Effector memory CD8-positive, alpha-beta T cell (primary cell): ENCODE measurements around the gene ALDH1L1.

ENCODE experiments used
- ATAC-seq: fragments of 150-1000 bp; cut with Tn5 transposase; replicated peaks from 2 replicates; pipeline ENCODE4 v1.10.0; 2021; ENCODE audit warnings: mild to moderate bottlenecking, moderate library complexity
- DNase-seq, 3 experiments: peaks; one replicate each; pipeline ENCODE4 v3.0.0; 2021
- H3K27ac Mint-ChIP-seq, 2 donors: one replicate each; pipeline ENCODE4 v1.8.0; 2022; ENCODE audit warnings: mild to moderate bottlenecking in 2 of 2, mixed read lengths in 2 of 2, moderate library complexity in 2 of 2
- H3K27me3 Mint-ChIP-seq, 2 donors: one replicate each; pipeline ENCODE4 v1.8.0; 2022; ENCODE audit warnings: mixed read lengths in 2 of 2
- H3K36me3 Mint-ChIP-seq: one replicate; pipeline ENCODE4 v1.8.0; 2022; ENCODE audit warnings: mild to moderate bottlenecking, moderate library complexity, mixed read lengths; ENCODE audit not compliant: insufficient read depth
- H3K4me1 Mint-ChIP-seq, 2 donors: one replicate each; pipeline ENCODE4 v1.8.0; 2022; ENCODE audit warnings: low read depth in 2 of 2, mixed read lengths in 2 of 2
- H3K4me3 Mint-ChIP-seq, 2 donors: one replicate each; pipeline ENCODE4 v1.8.0; 2022; ENCODE audit warnings: mild to moderate bottlenecking in 2 of 2, mixed read lengths in 2 of 2, moderate library complexity in 2 of 2
- H3K9me3 Mint-ChIP-seq, 2 donors: one replicate each; pipeline ENCODE4 v1.8.0; 2022; ENCODE audit warnings: mixed read lengths in 2 of 2

ALDH1L1 gene

DNA sequence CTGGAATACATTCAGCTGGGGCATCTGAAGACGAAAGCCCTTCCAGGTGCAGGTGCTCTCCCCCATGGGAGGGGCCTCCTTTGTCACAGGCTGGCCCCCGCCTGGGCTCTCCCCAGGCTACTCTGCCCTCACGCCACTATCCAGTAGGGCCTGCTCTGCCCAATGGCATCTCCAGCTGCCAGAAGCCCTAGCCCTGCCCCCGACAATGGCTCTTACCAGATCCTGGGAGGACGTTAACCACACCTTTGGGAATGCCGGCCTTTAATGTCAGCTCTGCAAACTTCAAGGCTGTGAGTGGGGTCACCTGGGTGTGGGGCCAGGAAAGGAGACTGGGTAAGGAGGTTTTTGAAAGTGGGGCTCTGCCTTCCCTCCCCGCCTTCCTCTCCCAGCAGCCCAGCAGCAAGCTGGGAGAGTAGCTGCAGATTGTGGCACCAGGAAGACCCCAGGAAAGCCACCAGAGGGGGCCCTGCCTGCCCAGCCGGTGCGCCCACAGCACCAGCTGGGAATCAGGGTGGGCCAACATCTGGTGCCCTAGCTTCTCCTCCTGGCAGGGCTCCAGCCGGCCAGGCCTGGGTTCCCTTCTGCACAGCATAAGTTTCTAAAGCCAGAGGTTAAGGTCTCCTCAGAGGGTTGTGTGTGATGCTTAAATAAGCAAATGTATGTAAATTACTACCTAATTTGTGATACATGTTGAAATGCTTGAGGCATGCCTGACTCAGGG, 56.1 kb downstream of the ALDH1L1 start:
- Mint-ChIP-seq H3K9me3 (no peaks in the 10 kb centered on the region), H3K4me3 (no peak overlapping the region), H3K27me3 (peaks cover 25 to 42% of the 10 kb centered on the region in 2 donors), H3K4me1 (no peaks in the 10 kb centered on the region), H3K36me3 (no peaks in the 10 kb centered on the region), H3K27ac (no peak overlapping the region)
- ATAC-seq = no peak
- DNase-seq = no peak

DNA sequence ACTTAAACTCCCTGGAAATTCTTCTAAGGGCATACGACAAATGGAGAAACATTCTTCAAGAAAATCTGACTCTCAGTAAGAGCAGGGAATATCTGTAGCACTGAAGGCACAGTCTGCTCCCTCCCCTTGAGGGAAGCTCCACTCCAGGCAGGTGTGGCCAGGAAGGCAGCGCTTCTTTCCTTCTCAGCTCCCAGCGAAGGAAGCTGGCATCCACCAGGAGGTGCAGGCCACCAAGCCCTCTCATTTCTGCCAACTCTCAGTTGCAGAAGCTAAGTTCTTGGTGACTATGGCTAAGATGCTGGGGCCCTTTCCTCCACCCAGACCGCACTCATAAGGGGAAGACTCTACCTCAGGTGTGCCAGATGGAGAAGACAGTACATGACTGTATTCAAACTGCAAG, 58.8 kb downstream of the ALDH1L1 start:
- no peak for ATAC-seq
- Mint-ChIP-seq H3K4me1 (no peaks in the 10 kb centered on the region), H3K4me3 (no peak overlapping the region), H3K36me3 (no peaks in the 10 kb centered on the region), H3K27me3 (peaks cover 33 to 38% of the 10 kb centered on the region in 2 donors), H3K27ac (no peak overlapping the region), H3K9me3 (no peaks in the 10 kb centered on the region)
- no peak for DNase-seq

DNA sequence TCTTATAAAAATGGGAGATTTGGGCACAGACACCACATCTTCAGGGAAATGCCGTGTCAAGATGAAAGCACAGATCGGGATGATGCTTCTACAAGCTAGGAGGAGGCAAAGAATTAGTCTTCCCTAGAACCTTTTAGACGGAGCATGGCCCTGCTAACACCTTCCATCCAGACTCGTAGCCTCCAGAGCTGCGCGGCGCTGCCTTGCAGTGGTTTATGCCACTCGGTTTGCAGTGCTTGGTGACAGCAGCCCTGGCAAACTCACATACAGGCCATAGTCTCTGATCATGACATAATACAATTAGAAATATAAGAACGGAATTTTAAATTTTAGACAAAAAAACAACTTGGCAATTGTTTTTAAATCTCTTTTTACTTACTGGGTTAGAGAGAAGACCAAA, 59.3 kb downstream of the ALDH1L1 start:
- Mint-ChIP-seq H3K9me3 (no peaks in the 10 kb centered on the region), H3K4me3 (no peak overlapping the region), H3K36me3 (no peaks in the 10 kb centered on the region), H3K27ac (no peak overlapping the region), H3K4me1 (no peaks in the 10 kb centered on the region), H3K27me3 (peaks cover 27 to 32% of the 10 kb centered on the region in 2 donors)
- DNase-seq (no peak), ATAC-seq (no peak)

DNA sequence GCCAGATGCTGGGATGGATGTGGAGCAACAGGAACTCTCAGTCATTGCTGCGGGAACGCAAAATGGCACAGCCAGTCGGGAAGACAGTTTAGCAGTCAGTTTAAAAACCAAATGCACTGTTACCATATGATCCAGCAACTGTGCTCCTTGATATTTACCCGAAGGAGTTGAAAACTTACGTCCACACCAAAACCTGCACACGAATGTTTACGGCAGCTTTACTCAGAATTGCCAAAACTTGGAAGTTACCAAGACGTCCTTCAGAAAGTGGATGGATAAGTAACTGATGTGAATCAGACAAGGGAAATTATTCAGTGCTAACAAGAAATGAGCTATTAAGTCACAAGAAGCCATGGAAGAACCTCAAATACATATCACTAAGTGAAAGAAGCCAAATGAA, 60.4 kb downstream of the ALDH1L1 start:
- DNase-seq (no peak), ATAC-seq (no peak)
- Mint-ChIP-seq H3K4me1 (no peaks in the 10 kb centered on the region), H3K36me3 (peaks cover 2% of the 10 kb centered on the region), H3K27ac (no peak overlapping the region), H3K4me3 (no peak overlapping the region), H3K9me3 (no peaks in the 10 kb centered on the region), H3K27me3 (peaks cover 20 to 23% of the 10 kb centered on the region in 2 donors)

DNA sequence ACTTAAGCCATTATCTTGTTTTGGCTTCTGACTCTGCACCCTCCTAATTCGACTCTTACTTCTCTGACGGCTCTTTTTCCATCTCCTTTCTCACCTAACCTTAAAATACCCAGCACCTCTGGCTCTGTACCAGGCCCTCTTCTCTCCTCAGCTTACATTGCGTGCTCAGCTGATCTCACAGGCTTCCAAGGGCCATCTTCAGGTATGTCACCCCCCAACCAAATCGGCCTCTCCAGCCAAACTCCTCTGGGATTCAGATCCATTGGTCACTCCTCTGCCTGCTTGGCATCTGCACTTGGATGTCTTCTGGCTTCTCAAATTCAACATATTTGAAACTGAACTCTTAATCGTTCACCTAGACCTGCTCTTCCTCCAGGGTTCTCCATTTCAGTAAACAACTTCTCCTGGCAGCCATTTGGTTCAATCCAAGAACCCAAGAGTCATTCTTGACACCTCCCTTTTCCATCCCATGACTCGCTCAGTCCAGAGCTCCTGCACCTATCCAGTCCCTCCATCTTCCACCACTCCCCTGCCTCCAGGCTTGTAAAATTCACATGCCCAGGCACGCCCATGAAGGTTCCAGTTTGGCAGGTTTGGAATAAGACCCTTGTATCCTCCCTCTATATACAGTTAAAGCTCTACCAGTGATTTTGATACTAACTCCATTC, 61.2 kb downstream of the ALDH1L1 start:
- Mint-ChIP-seq H3K4me3 (no peak overlapping the region), H3K27me3 (peaks cover 20 to 23% of the 10 kb centered on the region in 2 donors), H3K9me3 (no peaks in the 10 kb centered on the region), H3K36me3 (peaks cover 2% of the 10 kb centered on the region), H3K27ac (no peak overlapping the region), H3K4me1 (no peaks in the 10 kb centered on the region)
- ATAC-seq (no peak), DNase-seq (no peak)

DNA sequence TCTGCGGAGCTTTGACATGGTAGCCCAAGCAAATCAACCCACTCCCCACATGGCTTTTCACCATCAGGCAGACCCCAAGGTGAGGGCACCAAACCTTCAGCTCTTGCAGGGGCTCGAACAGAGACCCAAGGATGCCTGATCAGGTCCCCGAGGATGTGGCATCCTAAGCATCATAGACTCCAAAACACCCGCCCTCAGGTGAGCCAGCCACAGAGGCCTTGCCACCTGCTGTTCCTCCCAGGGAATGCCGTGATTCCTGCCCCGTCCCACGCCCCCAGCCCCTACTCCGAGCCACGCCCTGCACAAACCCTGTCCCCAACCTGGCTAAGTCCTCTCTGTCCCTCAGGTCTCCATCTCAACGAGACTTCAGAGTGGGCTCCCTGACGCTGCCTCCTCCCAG, 61.8 kb downstream of the ALDH1L1 start:
- Mint-ChIP-seq H3K36me3 (peaks cover 2% of the 10 kb centered on the region), H3K27me3 (peaks cover 20 to 23% of the 10 kb centered on the region in 2 donors), H3K4me3 (no peak overlapping the region), H3K27ac (no peak overlapping the region), H3K4me1 (no peaks in the 10 kb centered on the region), H3K9me3 (no peaks in the 10 kb centered on the region)
- DNase-seq = no peak
- no peak for ATAC-seq

DNA sequence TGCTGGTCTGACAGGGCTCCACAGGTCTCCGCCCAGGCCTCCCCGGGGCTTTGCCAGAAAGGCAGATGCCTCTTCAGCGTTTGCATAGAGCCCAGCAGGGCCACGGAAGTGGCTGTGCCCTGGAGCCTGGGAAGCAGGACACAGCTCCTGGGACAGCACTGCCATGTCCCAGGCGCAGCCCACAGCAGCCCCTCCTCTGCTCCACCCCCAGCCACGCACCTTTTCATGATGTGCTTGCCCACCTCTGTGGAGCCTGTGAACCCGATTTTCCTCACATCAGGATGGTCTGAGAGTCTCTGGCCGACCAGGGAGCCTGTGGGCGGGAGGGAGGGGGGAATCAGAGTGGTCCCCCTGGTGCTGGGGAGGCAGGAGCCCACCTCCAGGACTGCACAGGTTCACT, 62.6 kb downstream of the ALDH1L1 start:
- no peaks in the 10 kb centered on the region for H3K4me1 Mint-ChIP-seq
- H3K27me3 Mint-ChIP-seq = peaks cover 20 to 23% of the 10 kb centered on the region in 2 donors
- no peak overlapping the region for H3K27ac Mint-ChIP-seq
- no peak overlapping the region for H3K4me3 Mint-ChIP-seq
- H3K9me3 Mint-ChIP-seq = no peaks in the 10 kb centered on the region
- H3K36me3 Mint-ChIP-seq = peaks cover 2% of the 10 kb centered on the region
- no peak for ATAC-seq
- no peak for DNase-seq

DNA sequence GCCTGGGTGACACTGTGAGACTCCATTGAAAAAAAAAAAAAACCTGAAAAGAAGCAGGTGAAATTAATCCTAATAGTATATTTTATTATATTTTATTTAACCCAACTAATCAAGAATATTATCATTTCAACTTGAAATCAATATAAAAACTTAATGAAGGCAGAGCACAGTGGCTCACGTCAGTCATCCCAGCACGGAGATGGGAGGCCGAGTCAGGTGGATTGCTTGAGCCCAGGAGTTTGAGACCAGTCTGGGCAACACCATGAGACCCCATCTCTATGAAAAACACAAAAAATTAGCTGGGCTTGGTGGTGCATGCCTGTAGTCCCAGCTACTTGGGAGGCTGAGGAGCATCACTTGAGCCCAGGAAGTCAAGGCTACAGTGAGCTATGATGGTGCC, 63.2 kb downstream of the ALDH1L1 start:
- Mint-ChIP-seq H3K9me3 (no peaks in the 10 kb centered on the region), H3K4me1 (no peaks in the 10 kb centered on the region)
- ATAC-seq = no peak

DNA sequence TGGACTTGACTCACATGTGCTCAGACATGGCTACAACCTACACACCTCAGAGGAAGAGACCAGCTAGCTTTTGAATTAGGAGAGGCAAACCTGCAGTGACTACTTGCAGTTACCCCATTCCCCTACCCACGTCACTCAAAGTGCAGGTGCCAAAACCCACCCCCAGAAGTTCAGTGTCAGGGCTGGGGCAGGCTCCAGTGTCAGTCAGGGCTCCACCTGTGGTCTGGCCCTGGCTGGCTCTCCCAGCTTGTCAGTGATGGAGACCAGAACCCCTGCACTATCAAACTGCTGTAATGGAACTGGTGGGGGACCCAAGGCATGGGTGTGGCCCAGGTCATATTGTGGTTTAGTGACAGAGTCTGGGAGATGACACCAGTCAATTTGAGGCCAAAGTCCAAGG, 63.9 kb downstream of the ALDH1L1 start:
- peaks cover 2% of the 10 kb centered on the region for H3K36me3 Mint-ChIP-seq
- no peak for ATAC-seq
- no peak for DNase-seq
- no peaks in the 10 kb centered on the region for H3K4me1 Mint-ChIP-seq
- peaks cover 20 to 23% of the 10 kb centered on the region in 2 donors for H3K27me3 Mint-ChIP-seq
- H3K4me3 Mint-ChIP-seq = no peak overlapping the region
- no peak overlapping the region for H3K27ac Mint-ChIP-seq
- H3K9me3 Mint-ChIP-seq = no peaks in the 10 kb centered on the region

More for the DNA sequence above, 63.2 kb downstream of the ALDH1L1 start:
- H3K27ac Mint-ChIP-seq = no peak overlapping the region
- H3K4me3 Mint-ChIP-seq = no peak overlapping the region
- DNase-seq = no peak
- peaks cover 2% of the 10 kb centered on the region for H3K36me3 Mint-ChIP-seq
- peaks cover 20 to 23% of the 10 kb centered on the region in 2 donors for H3K27me3 Mint-ChIP-seq

DNA sequence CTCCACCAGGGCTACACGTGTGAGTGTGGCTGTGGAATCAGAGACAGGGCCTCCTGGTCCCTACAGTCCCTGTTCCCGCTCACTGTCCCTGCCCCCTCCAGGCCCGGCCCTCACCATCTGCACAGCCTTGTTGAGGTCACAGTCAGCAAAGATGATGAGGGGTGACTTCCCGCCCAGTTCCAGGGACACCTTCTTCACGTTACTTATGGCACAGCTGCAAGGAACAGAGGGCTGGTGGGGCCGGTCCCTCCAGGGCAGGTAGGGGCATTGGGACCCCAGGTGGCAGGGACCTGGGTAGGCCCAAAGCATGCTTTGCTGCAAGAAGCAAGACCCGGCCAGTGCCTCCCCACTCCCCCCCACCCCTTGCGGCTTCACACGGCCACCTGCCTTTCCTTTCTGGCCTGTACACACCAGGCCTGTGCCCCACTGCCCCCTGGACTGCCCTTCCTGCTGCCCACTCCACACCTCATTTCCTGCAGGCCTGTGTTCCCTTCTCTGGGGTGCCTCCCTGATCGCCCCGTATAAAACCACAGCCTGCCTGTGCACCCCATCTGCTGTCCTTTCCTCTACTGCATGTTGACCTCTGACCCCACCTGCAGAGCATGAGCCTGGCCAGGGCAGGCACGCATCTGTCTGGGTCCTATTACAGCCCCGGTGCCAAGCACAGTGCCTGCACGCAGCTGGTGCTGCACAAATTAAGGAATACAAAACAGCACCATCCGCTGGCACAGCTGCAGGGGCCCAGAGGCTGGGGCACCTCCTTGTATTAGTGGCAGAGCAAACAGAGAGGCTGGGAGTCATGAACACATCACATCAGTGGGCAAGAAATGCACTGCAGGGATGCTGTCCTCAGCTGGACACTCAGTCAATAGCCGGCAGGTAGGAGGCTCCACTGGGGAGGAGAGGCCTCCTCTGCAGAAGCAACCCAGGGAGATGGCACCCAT, 65.7 kb downstream of the ALDH1L1 start:
- H3K27ac Mint-ChIP-seq = no peak overlapping the region
- no peaks in the 10 kb centered on the region for H3K4me1 Mint-ChIP-seq
- H3K27me3 Mint-ChIP-seq = peaks cover 12 to 15% of the 10 kb centered on the region in 2 donors
- no peak for DNase-seq
- peaks cover 2% of the 10 kb centered on the region for H3K36me3 Mint-ChIP-seq
- no peak for ATAC-seq
- no peak overlapping the region for H3K4me3 Mint-ChIP-seq
- H3K9me3 Mint-ChIP-seq = no peaks in the 10 kb centered on the region

DNA sequence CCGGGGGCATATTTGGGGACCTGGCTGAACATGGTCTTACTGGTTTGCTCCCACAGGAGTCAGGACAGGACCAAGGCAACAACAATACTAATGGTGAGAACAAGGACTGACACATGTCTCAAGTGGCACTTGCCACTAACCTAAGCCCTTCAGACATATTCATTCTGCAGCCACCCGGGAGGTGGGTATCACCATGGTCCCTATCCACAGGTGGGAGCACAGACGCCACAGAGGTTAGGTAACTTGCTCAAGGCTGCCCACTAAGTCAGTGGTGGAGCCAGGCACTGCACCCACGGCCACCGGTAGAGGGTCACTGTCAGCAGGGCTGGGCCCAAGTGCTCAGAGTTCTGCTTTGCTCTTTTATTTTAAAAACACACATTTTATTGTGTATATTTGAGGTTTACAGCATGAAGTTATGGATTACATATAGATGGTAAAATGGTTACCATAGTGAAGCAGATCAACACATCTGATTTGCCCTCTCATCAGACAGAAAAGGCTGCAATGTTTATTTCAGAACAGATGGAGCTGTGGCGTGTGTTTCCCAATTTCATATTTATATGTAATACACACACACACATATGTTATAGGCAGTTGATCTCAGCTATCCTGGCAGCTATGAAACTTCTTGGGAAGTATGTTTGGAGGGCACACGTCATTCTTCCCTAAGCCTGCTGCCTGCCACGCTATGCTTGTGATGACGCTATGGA, 66.5 kb downstream of the ALDH1L1 start:
- Mint-ChIP-seq H3K27ac (no peak overlapping the region), H3K27me3 (peaks cover 4 to 9% of the 10 kb centered on the region in 2 donors), H3K9me3 (no peaks in the 10 kb centered on the region), H3K4me1 (no peaks in the 10 kb centered on the region), H3K4me3 (no peak overlapping the region), H3K36me3 (peaks cover 2% of the 10 kb centered on the region)
- DNase-seq (no peak), ATAC-seq (no peak)

DNA sequence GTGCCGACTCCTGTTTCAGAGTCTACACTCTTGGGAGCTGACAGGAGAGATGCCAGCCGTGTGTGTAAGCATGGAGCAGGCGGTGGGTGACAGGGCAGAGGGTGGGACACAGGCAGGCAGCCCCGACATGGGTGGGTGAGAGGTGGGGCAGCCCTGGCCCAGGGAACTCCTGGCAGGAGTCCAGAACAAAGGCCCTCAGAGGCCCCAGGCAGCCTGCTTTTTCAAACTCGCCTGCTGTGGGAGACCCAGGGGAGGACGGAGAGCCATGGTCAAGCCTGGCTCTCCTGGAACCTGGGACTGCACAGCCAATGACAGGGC, 67.2 kb downstream of the ALDH1L1 start:
- no peak overlapping the region for H3K4me3 Mint-ChIP-seq
- DNase-seq (no peak), ATAC-seq (no peak)
- H3K27ac Mint-ChIP-seq = no peak overlapping the region
- peaks cover 2% of the 10 kb centered on the region for H3K36me3 Mint-ChIP-seq
- no peaks in the 10 kb centered on the region for H3K4me1 Mint-ChIP-seq
- H3K27me3 Mint-ChIP-seq = peaks cover 0 to 8% of the 10 kb centered on the region in 2 donors
- no peaks in the 10 kb centered on the region for H3K9me3 Mint-ChIP-seq

DNA sequence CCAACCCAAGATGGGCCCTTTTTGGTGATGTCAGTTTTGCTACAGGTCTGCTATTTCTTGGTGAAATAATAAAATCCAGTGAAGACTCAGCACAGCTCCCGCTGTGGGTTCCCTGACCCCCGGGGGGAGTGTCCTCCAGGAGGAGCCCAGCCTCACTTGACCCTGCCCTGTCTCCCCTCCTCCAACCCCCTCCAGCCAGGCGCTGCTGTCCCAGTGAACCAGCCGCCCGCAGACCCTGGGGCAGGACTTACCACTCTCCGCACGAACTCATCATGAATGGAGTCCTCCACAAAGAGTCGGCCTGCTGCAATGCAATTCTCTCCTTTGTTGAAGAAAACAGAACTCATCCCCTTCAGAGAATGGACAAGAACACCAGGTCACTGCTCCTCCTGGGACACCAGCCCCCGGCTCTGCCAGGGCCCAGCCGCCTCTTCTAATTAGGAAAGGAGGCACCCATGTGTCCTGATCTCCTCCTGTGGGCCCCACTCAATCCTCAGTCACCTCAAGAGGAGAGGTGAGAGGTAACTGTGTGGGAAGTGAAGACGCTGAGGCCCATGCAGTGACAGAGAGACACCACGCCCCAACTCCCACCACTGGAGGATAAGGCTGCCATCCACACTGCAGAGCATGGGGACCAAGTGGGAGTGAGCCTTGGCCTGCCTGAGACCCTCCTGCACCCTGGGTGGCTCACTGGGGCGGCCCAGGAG, 67.7 kb downstream of the ALDH1L1 start:
- DNase-seq = no peak
- no peak for ATAC-seq
- H3K27ac Mint-ChIP-seq = no peak overlapping the region
- H3K27me3 Mint-ChIP-seq = peaks cover 0 to 8% of the 10 kb centered on the region in 2 donors
- H3K9me3 Mint-ChIP-seq = no peaks in the 10 kb centered on the region
- no peaks in the 10 kb centered on the region for H3K4me1 Mint-ChIP-seq
- no peak overlapping the region for H3K4me3 Mint-ChIP-seq
- H3K36me3 Mint-ChIP-seq = peaks cover 2% of the 10 kb centered on the region
